HepG2 (cell line): Measurements from ENCODE around the gene GOLGA8H. TPM values are rescaled to one million over a fixed set of nuclear protein-coding genes. Genes with fewer than 3 reads are reported as not detected.
"Not testable (repeated sequence)": the region's sequence is repeated elsewhere in the genome, so short reads cannot be mapped to it uniquely, and the experiment has no call there.

ENCODE experiments used
- ATAC-seq: fragments of 200-7000 bp; cut with Tn5 transposase; 3 replicates; pipeline ENCODE4 v1.9.1; 2020; ENCODE audit warnings: mild to moderate bottlenecking, moderate library complexity
- BruUV-seq: library from RNA; stranded (reverse); fragments of 400-500 nt; replicated peaks from 2 replicates; lab custom pipeline; 2021; lab: Mats Ljungman, UMichigan
- CTCF ChIA-PET: fragments of 300-600 bp; formaldehyde crosslinking; extraction: SDS; loops from one replicate; lab custom pipeline; 2021; ENCODE audit warnings: low total read pairs, inconsistent platforms, low intra/inter-chr PET ratio; lab: Yijun Ruan, JAX
- POLR2A ChIA-PET: fragments of 350-600 bp; sonication (Branson Sonifier 250); formaldehyde crosslinking; loops from one replicate; lab custom pipeline; 2020; ENCODE audit warnings: antibody characterized with exemption, inconsistent platforms; lab: Yijun Ruan, JAX
- DNase-seq: peaks from one replicate; pipeline ENCODE4 v3.0.0-alpha.2; 2015; ENCODE audit warnings: low spot score
- FAIRE-seq: peaks from 3 replicates; lab custom pipeline; 2011; peaks lifted over from hg19 to GRCh38; lab: Jason Lieb, UNC
- H2AFZ ChIP-seq: one replicate; pipeline ENCODE4 v1.6.1; 2011; ENCODE audit warnings: low read length, inconsistent platforms
- H3K27ac ChIP-seq: fragments of 300-600 bp; 3 replicates; pipeline ENCODE4 v1.8.0; 2011; ENCODE audit warnings: mixed run types, mild to moderate bottlenecking, mixed read lengths, low read length, inconsistent platforms; ENCODE audit not compliant: insufficient read depth; ENCODE audit errors: extremely low read length
- H3K27me3 ChIP-seq, 2 experiments: fragments of 200-600 bp in 1 of 2; 2 replicates in 1 of 2; 3 replicates in 1 of 2; pipeline versions ENCODE4 v1.6.0 to v1.8.0; 2011; ENCODE audit warnings: low read length in 2 of 2, mild to moderate bottlenecking in 2 of 2, moderate library complexity in 2 of 2, inconsistent platforms in 1 of 2; ENCODE audit not compliant: insufficient read depth in 2 of 2, control insufficient read depth in 1 of 2
- H3K36me3 ChIP-seq, 2 experiments: fragments of 200-600 bp in 1 of 2; replicated peaks in 1 of 2; 2 replicates in 1 of 2; 3 replicates in 1 of 2; pipeline versions ENCODE4 v1.5.1 to v1.8.0; 2011; ENCODE audit warnings: low read length in 2 of 2, inconsistent platforms in 1 of 2; ENCODE audit not compliant: insufficient read depth in 2 of 2, control insufficient read depth in 1 of 2
- H3K4me1 ChIP-seq: 2 replicates; pipeline ENCODE4 v1.5.1; 2012; ENCODE audit warnings: low read length, inconsistent platforms; ENCODE audit not compliant: insufficient read depth
- H3K4me2 ChIP-seq: 2 replicates; pipeline ENCODE4 v1.6.0; 2011; ENCODE audit warnings: low read depth, low read length, inconsistent platforms
- H3K4me3 ChIP-seq, 3 experiments: fragments of 200-600 bp in 1 of 3; sonication (generic), shearing (Covaris generic) in 1 of 3; replicated peaks in 1 of 3; 2 replicates each; pipeline ENCODE4 v1.5.1; 2011 to 2016; ENCODE audit warnings: low read length in 3 of 3, inconsistent platforms in 2 of 3, low read depth in 2 of 3, mild to moderate bottlenecking in 2 of 3, control low read depth in 1 of 3, mixed read lengths in 1 of 3; ENCODE audit not compliant: insufficient read depth in 1 of 3
- H3K79me2 ChIP-seq: one replicate; pipeline ENCODE4 v1.6.1; 2011; ENCODE audit warnings: low read length, inconsistent platforms; ENCODE audit not compliant: insufficient read depth
- H3K9ac ChIP-seq: 2 replicates; pipeline ENCODE4 v1.6.0; 2011; ENCODE audit warnings: mild to moderate bottlenecking, low read depth, low read length, inconsistent platforms; ENCODE audit not compliant: insufficient read depth
- H3K9me3 ChIP-seq: 2 replicates; pipeline ENCODE4 v1.5.1; 2012; ENCODE audit warnings: mild to moderate bottlenecking, low read length
- H4K20me1 ChIP-seq: 2 replicates; pipeline ENCODE4 v1.6.0; 2011; ENCODE audit warnings: inconsistent platforms, mild to moderate bottlenecking, low read length, moderate library complexity; ENCODE audit not compliant: insufficient read depth
- CTCF ChIP-seq: sonication (generic); formaldehyde crosslinking; IDR thresholded peaks from 2 replicates; pipeline ENCODE4 v1.5.0; 2020; ENCODE audit warnings: mild to moderate bottlenecking, missing genetic modification reagents, moderate library complexity
- STAG1 ChIP-seq: sonication (generic); formaldehyde crosslinking; IDR thresholded peaks from 2 replicates; pipeline ENCODE4 v1.4.0; 2020; ENCODE audit warnings: missing genetic modification reagents
- WGBS: methylation state at CpG from one replicate; pipeline ENCODE4 v1.1.6; 2017; ENCODE audit warnings: low lambda C conversion rate; 5-methylcytosine and 5-hydroxymethylcytosine counted together
- in situ Hi-C: cut with HindIII; loops from 2 replicates; pipeline ENCODE4 v1.10.0; 2017; ENCODE audit warnings: low pct_unique_long_range_greater_than_20kb; ENCODE audit not compliant: extremely low pct_ligation_motif_present
- intact Hi-C: fragments of 100-400 bp; cut with micrococcal nuclease; formaldehyde crosslinking; loops from one replicate; pipeline ENCODE4 v1.10.0; 2022; ENCODE audit not compliant: unreplicated experiment
- polyA plus RNA-seq, 8 experiments: library from polyadenylated mRNA; depleted of rRNA in 3 of 8; stranded (reverse) in 7 of 8; unstranded in 1 of 8; fragments of >200 nt; fragmentation: Illumina TruSeq in 4 of 8; extraction: Trizol in 4 of 8; gene quantifications; 2 replicates each; pipeline versions ENCODE4 v1.2.1 to v1.2.3, GENCODE V29; 2011 to 2016; ENCODE audit warnings: low read depth in 4 of 8, missing spikeins in 1 of 8, mixed read lengths in 1 of 8; ENCODE audit not compliant: insufficient read depth in 1 of 8
- total RNA-seq, 5 experiments: library from RNA; depleted of rRNA; stranded (reverse); fragments of >200 nt; fragmentation: Illumina TruSeq; extraction: Trizol; gene quantifications; 2 replicates each; pipeline ENCODE4 v1.2.3, GENCODE V29; 2016; ENCODE audit warnings: low read depth in 1 of 5

Gene GOLGA8H
- total and polyA plus RNA-seq, 2 of the 13 experiments (the other 11 are each of a cell fraction or from before 2014, with no cell fraction given), result 0.16 to 0.49 TPM

DNA sequence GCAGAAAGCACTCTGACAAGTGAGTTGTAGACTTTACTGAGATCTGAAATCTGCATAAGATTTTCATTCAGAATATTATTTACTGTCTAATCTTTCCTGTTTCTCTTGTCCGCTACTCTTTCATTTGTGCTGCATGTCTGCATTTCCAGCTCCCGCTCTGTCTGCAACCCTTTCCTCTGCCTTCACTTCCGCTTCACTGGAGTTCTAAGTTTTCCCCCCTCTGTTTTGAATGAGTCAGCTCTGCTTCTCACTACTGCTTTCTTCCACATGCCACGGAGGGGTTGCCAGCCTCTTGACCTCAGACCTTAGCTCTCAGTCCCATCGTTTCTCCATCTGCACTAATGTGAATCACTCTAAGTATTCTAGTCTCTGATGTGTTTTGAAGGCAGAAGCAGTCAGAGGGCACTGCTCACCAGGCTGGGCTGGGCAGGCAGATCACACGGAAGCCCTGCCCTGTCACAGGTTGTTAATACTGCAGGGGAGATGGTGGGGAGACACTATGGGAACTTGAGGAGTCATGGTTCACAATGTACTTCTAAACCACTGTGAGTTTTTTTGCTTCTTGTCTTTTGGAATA, 24.3 kb upstream of the GOLGA8H start:
- H3K4me2 ChIP-seq, ATAC-seq, FAIRE-seq: not testable (repeated sequence)

GRCh38 chr15:30580716-30581115, 23.1 kb upstream of the GOLGA8H start:
- WGBS, result no CpG with 5 or more reads among the region's 4 CpGs
- in situ Hi-C loops, POLR2A ChIA-PET: not testable (repeated sequence)

More for the DNA sequence above, 24.3 kb upstream of the GOLGA8H start:
- H3K27ac ChIP-seq, in situ Hi-C loops, H3K4me3 ChIP-seq, H3K79me2 ChIP-seq, H3K36me3 ChIP-seq, H4K20me1 ChIP-seq, H3K9me3 ChIP-seq, H3K4me1 ChIP-seq, CTCF ChIA-PET, H3K27me3 ChIP-seq, BruUV-seq, H2AFZ ChIP-seq, intact Hi-C loops, DNase-seq, POLR2A ChIA-PET, H3K9ac ChIP-seq: not testable (repeated sequence)
- no CpG with 5 or more reads among the region's 6 CpGs for WGBS

DNA sequence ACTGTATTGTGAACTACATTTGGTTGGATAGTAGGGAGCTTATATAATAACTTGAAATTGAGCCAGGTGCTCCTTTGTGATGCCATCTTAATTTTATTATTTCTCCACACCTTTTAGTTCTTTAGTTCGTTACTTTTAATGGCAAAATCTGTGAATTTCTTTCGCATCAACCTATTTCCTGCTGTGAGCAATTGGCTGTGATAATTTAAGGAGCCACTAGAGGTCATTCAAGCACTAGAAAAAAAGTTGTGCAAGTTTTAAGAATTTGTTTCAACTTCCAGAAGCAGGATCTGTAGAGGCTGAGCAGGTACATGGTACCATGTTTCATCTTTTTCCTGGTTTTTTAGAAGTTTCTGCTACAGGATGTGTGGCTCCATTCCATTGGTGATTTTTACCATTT, 4.9 kb upstream of the GOLGA8H start:
- DNase-seq, H3K4me2 ChIP-seq, H3K4me1 ChIP-seq, H3K79me2 ChIP-seq, in situ Hi-C loops, BruUV-seq, FAIRE-seq, H2AFZ ChIP-seq, H3K9me3 ChIP-seq, POLR2A ChIA-PET, H3K27me3 ChIP-seq, CTCF ChIA-PET, H3K27ac ChIP-seq, H3K36me3 ChIP-seq, H3K9ac ChIP-seq, H4K20me1 ChIP-seq, intact Hi-C loops, H3K4me3 ChIP-seq, ATAC-seq: not testable (repeated sequence)
- WGBS, result 39% methylated on average over 2 of the region's 2 CpGs
- TF ChIP-seq STAG1 (CRISPR knock-in tag) (peak; percentile 25; the same call in 1 of the 2 replicates), CTCF (CRISPR knock-in tag) (peak; percentile 34)

More at GRCh38 chr15:30580716-30581115, 23.1 kb upstream of the GOLGA8H start:
- H3K4me2 ChIP-seq, H3K9me3 ChIP-seq, H3K27ac ChIP-seq, H3K9ac ChIP-seq, BruUV-seq, DNase-seq, intact Hi-C loops, H3K36me3 ChIP-seq, CTCF ChIA-PET, H3K4me1 ChIP-seq, H4K20me1 ChIP-seq, H2AFZ ChIP-seq, H3K4me3 ChIP-seq, H3K79me2 ChIP-seq, FAIRE-seq, ATAC-seq, H3K27me3 ChIP-seq: not testable (repeated sequence)

GRCh38 chr15:30612271-30612670, 8.4 kb downstream of the GOLGA8H start:
- in situ Hi-C loops, H2AFZ ChIP-seq, H3K4me1 ChIP-seq, H3K27me3 ChIP-seq, CTCF ChIA-PET, ATAC-seq, H3K36me3 ChIP-seq, H3K27ac ChIP-seq, H3K4me3 ChIP-seq, H3K9ac ChIP-seq, intact Hi-C loops, DNase-seq, FAIRE-seq, H4K20me1 ChIP-seq, H3K4me2 ChIP-seq, H3K9me3 ChIP-seq, H3K79me2 ChIP-seq, BruUV-seq, POLR2A ChIA-PET: not testable (repeated sequence)
- WGBS, result no CpG with 5 or more reads among the region's 6 CpGs
